Measurements from ENCODE around the gene PITX3.
"Not testable (repeated sequence)": the region's sequence is repeated elsewhere in the genome, so short reads cannot be mapped to it uniquely, and the experiment has no call there.

PITX3 gene

GRCh38 chr10:102255404-102255803 lies 14.1 kb upstream of the PITX3 start:
- DNase-seq (ENCODE audit: low read depth) = no peak

GRCh38 chr10:102254426-102254825 lies 13.1 kb upstream of the PITX3 start:
- no peak for DNase-seq (ENCODE audit: low read depth)

GRCh38 chr10:102252508-102252907 lies 11.2 kb upstream of the PITX3 start:
- not testable (repeated sequence) for DNase-seq (ENCODE audit: low read depth)

GRCh38 chr10:102247734-102248133 lies 6.4 kb upstream of the PITX3 start:
- DNase-seq (ENCODE audit: low read depth) = no peak

GRCh38 chr10:102246261-102246660 lies 4.9 kb upstream of the PITX3 start:
- DNase-seq (ENCODE audit: low read depth) = no peak

- DNase-seq (ENCODE audit: low read depth) = no peak
Observed at GRCh38 chr10:102245932-102246251, 4.6 kb upstream of the PITX3 start.

GRCh38 chr10:102245082-102245931 lies 4.0 kb upstream of the PITX3 start, which contains the start of gene GBF1:
Gene GBF1 (plus strand): TSS chr10:102245532. CDS start chr10:102258939, 13,407 bp downstream.
- DNase-seq (ENCODE audit: low read depth) = peak; percentile 100

GRCh38 chr10:102243309-102243708 lies 2.0 kb upstream of the PITX3 start:
- no peak for DNase-seq (ENCODE audit: low read depth)

GRCh38 chr10:102242118-102242485 lies 790 bp upstream of the PITX3 start:
- DNase-seq (ENCODE audit: low read depth) = no peak

GRCh38 chr10:102241032-102241443 lies 274 bp downstream of the PITX3 start:
- DNase-seq (ENCODE audit: low read depth) = no peak

- DNase-seq (ENCODE audit: low read depth) = no peak
Observed at GRCh38 chr10:102240467-102241031, 763 bp downstream of the PITX3 start.

GRCh38 chr10:102237711-102238252 lies 3.5 kb downstream of the PITX3 start:
- DNase-seq (ENCODE audit: low read depth) = no peak

- no peak for DNase-seq (ENCODE audit: low read depth)
Observed at GRCh38 chr10:102236006-102236405, 5.3 kb downstream of the PITX3 start.

GRCh38 chr10:102235598-102235920 lies 5.8 kb downstream of the PITX3 start:
- no peak for DNase-seq (ENCODE audit: low read depth)

- DNase-seq (ENCODE audit: low read depth) = no peak
Observed at GRCh38 chr10:102234888-102235597, 6.3 kb downstream of the PITX3 start.

GRCh38 chr10:102233997-102234396 lies 7.3 kb downstream of the PITX3 start:
- DNase-seq (ENCODE audit: low read depth) = no peak

- DNase-seq (ENCODE audit: low read depth) = no peak
Observed at GRCh38 chr10:102231357-102232318, 9.7 kb downstream of the PITX3 start.

GRCh38 chr10:102230861-102231356 lies 10.4 kb downstream of the PITX3 start:
- DNase-seq (ENCODE audit: low read depth) = no peak

- DNase-seq (ENCODE audit: low read depth) = no peak
Observed at GRCh38 chr10:102230264-102230860, 10.9 kb downstream of the PITX3 start.

GRCh38 chr10:102229810-102230263 lies 11.5 kb downstream of the PITX3 start:
- no peak for DNase-seq (ENCODE audit: low read depth)

GRCh38 chr10:102227050-102227449 lies 14.3 kb downstream of the PITX3 start:
- no peak for DNase-seq (ENCODE audit: low read depth)

Data from non-pigmented ciliary epithelial cell (primary cell).